RWPE1 (cell line): ENCODE measurements around the gene LHFPL6.

Experiments
- CTCF ChIA-PET: fragments of 350-600 bp; sonication (Branson Sonifier 250); formaldehyde crosslinking; extraction: SDS; loops from one replicate; lab custom pipeline; 2021; lab: Yijun Ruan, JAX
- POLR2A ChIA-PET: fragments of 400-600 bp; formaldehyde crosslinking; extraction: SDS; loops from one replicate; lab custom pipeline; 2020; ENCODE audit warnings: antibody characterized with exemption; ENCODE audit not compliant: low non-redundant PET; lab: Yijun Ruan, JAX
- DNase-seq: peaks from one replicate; pipeline ENCODE4 v3.0.0; 2012; ENCODE audit warnings: low spot score
- H3K27ac ChIP-seq: fragments of 450-650 bp; 2 replicates; pipeline ENCODE4 v1.5.1; 2017
- TF ChIP-seq, protein P1 (sequence below): fragments of 450-650 bp; conservative IDR thresholded peaks from 2 replicates; pipeline ENCODE4 v1.5.1; 2017; ENCODE audit warnings: low read depth, mild to moderate bottlenecking

LHFPL6 gene

DNA sequence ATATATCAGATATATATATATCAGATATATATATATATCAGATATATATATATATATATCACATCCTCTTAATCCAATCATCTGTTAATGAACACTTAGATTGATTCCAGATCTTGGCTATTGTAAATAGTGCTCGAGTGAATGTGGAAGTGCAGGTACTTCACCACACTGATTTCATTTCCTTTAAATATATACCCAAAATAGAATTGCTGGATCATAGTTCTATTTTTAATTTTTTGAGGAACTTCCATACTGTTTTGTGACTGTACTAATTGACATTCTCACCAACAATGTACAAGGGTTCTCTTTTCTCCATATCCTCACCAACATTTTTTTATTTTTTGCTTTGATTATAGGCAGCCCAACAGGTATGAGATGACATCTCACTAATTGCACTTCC lies 287.2 kb downstream of the LHFPL6 start:
- POLR2A ChIA-PET = no interaction called here
- no peak for DNase-seq
- TF ChIP-seq, protein P1, sequence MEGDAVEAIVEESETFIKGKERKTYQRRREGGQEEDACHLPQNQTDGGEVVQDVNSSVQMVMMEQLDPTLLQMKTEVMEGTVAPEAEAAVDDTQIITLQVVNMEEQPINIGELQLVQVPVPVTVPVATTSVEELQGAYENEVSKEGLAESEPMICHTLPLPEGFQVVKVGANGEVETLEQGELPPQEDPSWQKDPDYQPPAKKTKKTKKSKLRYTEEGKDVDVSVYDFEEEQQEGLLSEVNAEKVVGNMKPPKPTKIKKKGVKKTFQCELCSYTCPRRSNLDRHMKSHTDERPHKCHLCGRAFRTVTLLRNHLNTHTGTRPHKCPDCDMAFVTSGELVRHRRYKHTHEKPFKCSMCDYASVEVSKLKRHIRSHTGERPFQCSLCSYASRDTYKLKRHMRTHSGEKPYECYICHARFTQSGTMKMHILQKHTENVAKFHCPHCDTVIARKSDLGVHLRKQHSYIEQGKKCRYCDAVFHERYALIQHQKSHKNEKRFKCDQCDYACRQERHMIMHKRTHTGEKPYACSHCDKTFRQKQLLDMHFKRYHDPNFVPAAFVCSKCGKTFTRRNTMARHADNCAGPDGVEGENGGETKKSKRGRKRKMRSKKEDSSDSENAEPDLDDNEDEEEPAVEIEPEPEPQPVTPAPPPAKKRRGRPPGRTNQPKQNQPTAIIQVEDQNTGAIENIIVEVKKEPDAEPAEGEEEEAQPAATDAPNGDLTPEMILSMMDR = no peak
- CTCF ChIA-PET = interaction anchor here (0.6 to 0.7 kb wide), 2 partner anchors 313 to 607 kb away, joined by 3 to 4 read pairs; no protein-coding TSS in a partner anchor
- no peak overlapping the region for H3K27ac ChIP-seq

DNA sequence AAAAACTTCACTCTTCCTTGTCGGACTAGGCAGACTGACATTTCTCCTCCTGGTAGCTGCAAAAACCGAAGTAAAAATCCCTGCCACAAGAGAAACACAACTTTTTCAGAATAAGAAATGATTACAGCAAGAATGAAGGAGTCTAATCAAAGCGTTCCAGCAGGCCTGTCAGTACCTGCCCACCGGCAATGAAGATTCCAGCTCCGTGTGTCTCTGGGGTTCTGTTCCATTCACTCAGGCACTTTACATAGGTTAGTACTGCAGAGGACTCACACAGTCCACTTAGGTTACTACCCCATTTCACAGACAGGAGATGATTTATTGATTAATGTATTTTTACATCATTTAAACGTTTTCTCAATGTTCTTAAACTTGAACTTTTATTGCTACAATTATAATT lies 289.3 kb downstream of the LHFPL6 start:
- DNase-seq = peak; percentile 15
- ChIA-PET CTCF (no interaction called here), POLR2A (no interaction called here)
- H3K27ac ChIP-seq = no peak overlapping the region
- TF ChIP-seq, protein P1 = no peak

DNA sequence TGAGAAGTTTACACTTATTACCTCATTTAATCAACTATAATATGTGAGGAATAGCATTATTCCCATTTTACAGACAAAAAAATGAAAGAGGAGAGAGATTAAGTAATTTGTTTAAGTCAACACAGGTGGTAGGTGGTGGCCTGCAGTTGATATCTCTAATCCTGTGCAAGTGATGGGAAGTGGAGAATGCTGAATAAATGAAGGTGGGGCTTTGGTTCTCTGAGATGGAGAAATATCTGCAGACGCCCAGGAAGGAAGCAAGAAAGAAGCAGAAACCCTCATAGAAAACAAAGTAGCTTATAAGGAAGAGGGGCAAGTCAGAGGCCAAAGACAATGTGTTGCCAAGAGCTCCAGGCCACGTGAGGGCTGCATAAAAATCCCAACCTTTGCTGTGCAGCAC lies 290.4 kb downstream of the LHFPL6 start:
- ChIA-PET CTCF (no interaction called here), POLR2A (no interaction called here)
- H3K27ac ChIP-seq = no peak overlapping the region
- TF ChIP-seq, protein P1 = no peak
- DNase-seq = no peak

DNA sequence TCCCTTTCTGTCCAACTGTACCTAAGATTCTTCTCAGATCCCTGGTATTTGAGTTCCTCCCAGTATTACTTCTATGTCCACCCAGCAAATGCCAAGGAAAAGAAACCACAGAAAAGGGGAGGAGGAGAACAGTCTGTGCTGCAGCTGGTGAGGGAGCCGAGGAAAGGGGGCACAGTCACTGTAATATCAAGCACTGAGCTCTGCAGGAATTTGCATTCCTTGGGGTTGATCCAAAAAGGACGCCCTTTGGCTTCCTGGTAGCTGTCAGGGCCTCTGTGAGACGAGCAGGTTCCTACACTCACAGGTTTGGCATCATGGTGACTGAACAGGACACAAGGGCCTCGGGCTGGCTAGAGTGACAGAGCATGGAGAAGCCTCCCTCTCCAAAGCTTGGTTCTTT lies 291.4 kb downstream of the LHFPL6 start:
- no peak for DNase-seq
- no peak overlapping the region for H3K27ac ChIP-seq
- ChIA-PET CTCF (no interaction called here), POLR2A (no interaction called here)
- TF ChIP-seq, protein P1 = no peak

DNA sequence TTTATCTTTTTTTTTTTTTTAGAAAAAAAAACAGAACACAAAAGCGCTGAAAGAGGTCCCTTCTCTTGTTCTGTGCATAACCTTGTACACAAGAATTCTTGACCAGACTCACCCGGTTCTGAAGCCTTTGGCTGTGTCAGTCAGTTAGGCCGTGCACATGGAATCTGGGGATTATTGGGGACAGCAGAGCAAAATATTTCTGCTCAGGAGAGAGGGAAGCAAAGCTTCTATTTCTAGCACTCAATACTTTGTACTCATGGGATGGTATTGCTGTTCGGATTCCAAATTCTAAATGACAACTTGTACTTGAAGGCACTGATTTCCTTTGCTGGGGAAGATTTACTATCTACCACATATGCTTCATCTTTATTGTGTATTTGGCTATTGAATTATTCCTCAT lies 292.0 kb downstream of the LHFPL6 start:
- POLR2A ChIA-PET = no interaction called here
- TF ChIP-seq, protein P1 = no peak
- CTCF ChIA-PET = no interaction called here
- DNase-seq = no peak
- H3K27ac ChIP-seq = no peak overlapping the region

DNA sequence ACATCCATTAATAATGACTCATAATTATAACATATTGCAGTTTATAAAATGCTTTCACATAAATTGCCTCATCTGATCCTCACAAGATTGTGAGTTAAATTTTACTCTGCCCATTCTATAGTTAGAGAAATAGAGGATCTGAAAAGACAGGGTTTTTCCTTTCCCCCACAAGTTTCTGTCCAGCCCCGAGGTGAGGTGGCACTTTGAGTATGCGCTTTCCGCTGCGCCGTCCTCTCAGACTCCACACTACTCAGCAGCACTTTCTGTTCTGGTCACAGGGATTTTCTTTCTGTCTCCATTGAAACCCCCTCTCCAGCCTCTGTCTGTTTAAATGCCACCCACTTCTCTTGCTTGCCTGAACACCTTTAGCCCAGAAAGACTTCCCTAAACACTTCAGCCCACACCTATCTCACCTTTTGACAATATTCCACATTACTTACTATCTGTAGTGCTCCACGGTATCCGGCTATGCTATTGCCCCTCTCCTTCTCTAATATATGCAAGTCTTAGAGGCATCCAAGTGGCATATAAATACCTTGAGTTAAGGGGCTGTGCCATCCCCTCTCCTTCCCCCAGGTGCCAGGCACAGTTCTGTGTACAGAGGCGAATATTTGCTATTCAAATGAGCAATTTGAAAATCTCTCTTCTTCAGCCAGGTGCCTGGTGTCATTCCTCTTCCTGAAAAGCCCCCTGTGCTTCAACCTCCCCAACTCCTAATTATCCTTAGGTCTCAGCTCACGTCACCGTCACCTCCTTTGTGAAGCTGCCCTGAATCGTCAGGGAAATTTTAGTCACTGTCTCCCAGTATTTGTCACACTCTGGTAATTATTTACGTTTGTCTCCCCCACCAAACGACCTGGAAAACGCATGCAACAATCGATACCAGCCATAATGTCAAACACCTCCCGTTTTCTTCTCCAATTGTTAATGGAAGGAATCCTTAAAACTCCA lies 296.1 kb downstream of the LHFPL6 start:
- ChIA-PET POLR2A (no interaction called here), CTCF (no interaction called here)
- TF ChIP-seq, protein P1 = no peak
- no peak overlapping the region for H3K27ac ChIP-seq
- DNase-seq = no peak
